ENCODE data around the gene SMARCD1. TPM values are rescaled to one million over a fixed set of nuclear protein-coding genes. Genes with fewer than 3 reads are reported as not detected.

SMARCD1 gene
- total RNA-seq, 2 donors from 2014 or later = 29.6 to 35.5 TPM

DNA sequence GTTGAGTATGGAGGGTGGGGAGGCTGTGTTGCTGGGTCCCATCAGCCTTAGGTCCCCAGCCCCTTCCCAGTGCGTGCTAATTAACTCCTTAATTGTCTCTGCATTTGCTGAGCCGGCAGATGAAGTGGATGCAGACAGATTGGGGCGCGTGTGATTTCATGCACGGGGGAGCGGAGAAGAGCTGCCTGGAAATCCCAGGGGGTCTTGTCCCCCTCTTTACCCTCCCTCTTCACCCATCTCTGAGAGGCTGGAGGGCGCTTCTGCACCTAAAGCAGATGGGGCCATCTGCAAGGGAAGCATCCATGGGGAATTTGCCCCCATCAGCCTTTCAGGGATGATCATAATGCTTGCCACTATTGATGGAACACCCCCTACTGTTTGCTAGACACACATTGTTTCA lies 32.2 kb upstream of the SMARCD1 start:
- peaks cover 0 to 34% of the 10 kb centered on the region in 2 donors for H3K4me1 ChIP-seq
- no peak overlapping the region for H3K27ac ChIP-seq
- no peaks in the 10 kb centered on the region for H3K36me3 ChIP-seq
- TF ChIP-seq, protein P1, sequence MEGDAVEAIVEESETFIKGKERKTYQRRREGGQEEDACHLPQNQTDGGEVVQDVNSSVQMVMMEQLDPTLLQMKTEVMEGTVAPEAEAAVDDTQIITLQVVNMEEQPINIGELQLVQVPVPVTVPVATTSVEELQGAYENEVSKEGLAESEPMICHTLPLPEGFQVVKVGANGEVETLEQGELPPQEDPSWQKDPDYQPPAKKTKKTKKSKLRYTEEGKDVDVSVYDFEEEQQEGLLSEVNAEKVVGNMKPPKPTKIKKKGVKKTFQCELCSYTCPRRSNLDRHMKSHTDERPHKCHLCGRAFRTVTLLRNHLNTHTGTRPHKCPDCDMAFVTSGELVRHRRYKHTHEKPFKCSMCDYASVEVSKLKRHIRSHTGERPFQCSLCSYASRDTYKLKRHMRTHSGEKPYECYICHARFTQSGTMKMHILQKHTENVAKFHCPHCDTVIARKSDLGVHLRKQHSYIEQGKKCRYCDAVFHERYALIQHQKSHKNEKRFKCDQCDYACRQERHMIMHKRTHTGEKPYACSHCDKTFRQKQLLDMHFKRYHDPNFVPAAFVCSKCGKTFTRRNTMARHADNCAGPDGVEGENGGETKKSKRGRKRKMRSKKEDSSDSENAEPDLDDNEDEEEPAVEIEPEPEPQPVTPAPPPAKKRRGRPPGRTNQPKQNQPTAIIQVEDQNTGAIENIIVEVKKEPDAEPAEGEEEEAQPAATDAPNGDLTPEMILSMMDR (IDR thresholded peaks at IDR 0.05) = no peak
- H3K9me3 ChIP-seq = no peaks in the 10 kb centered on the region
- no peak overlapping the region for H3K4me3 ChIP-seq
- no peak for DNase-seq (ENCODE audit: low spot score)
- no peaks in the 10 kb centered on the region for H3K27me3 ChIP-seq

DNA sequence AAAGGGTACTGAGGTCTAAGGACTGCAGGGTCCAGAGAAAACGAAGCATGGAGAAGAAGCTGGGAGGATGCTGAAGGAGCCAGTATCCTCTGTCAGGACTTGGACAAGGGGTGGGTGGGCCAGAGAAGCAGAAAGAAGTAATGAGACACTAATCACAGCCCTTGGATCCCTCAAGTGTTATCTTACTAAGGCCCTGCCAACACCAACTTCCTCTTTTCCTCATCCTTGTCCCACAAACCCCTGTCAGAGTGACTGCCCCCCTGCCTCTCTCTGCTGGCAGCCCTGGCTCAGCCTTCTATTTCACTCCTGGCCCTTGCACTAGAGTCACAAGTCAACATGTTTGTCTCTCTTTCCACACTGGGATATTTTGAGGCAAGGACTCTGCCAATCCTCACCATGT lies 31.6 kb upstream of the SMARCD1 start:
- H3K36me3 ChIP-seq = no peaks in the 10 kb centered on the region
- H3K9me3 ChIP-seq = no peaks in the 10 kb centered on the region
- H3K27ac ChIP-seq = no peak overlapping the region
- DNase-seq (ENCODE audit: low spot score) = no peak
- H3K4me1 ChIP-seq = peaks cover 0 to 34% of the 10 kb centered on the region in 2 donors
- no peaks in the 10 kb centered on the region for H3K27me3 ChIP-seq
- no peak overlapping the region for H3K4me3 ChIP-seq
- TF ChIP-seq, protein P1 (IDR thresholded peaks at IDR 0.05) = no peak

DNA sequence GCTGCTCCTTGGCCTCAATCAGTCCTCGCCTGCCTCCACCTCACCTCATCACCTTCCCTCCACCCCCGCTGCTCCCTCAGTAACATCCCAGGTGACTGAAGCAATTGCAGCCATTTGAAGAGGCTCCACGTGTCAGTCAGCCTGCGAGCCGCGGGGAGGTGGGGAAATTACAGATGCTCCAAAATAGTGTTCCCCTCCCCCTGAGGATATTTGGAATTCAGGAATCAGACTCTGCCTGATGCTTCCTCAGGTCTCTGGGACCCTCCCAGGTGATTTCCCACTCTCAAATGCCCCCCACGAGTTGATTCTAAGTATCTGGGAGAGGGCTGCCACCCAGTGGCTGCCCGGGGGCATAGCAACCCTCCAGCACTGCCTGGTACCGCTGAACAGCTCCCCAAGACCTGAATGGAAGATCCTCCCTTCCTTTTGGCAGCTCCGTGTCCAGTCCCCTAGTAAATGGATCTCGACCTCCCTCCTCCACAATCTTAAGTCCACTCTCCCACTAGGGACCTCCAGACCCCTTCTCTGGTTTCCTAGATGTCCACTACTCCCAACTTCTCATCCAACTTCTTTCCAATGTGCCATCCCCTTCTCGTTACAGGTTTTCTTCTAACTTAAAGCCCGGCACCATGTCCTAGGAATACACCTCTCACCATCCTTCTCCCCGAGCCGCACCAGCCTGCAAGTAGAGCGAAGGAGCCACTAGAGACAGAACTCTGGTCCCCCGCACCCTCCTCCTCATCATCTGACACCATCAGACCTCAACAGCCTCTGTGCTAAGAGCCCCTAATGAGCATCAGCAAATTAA lies 29.1 kb upstream of the SMARCD1 start:
- DNase-seq (ENCODE audit: low spot score) = no peak
- H3K4me3 ChIP-seq = no peak overlapping the region
- TF ChIP-seq, protein P1 (IDR thresholded peaks at IDR 0.05) = peak; percentile 92 to 98
- H3K9me3 ChIP-seq = no peaks in the 10 kb centered on the region
- H3K36me3 ChIP-seq = no peaks in the 10 kb centered on the region
- H3K27ac ChIP-seq = no peak overlapping the region
- H3K27me3 ChIP-seq = no peaks in the 10 kb centered on the region
- H3K4me1 ChIP-seq = peaks cover 0 to 20% of the 10 kb centered on the region in 2 donors

DNA sequence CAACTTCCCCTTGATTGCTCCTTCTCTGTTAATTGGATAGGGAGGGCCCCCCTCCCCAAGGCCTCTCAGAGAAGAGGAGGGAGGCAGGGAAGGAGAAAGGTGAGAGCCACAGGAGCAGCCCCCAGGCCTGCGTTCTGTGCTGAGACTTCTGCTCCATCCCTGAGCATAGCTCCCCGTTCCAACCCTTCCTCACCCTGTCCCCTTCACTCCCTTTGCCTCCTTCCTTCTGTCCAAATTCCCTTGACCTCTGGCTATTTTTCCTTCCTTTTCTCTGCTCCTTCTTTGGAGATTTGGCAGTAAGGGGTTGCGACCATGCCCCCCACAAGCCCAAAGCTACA lies 28.5 kb upstream of the SMARCD1 start:
- no peak overlapping the region for H3K27ac ChIP-seq
- no peak for DNase-seq (ENCODE audit: low spot score)
- no peaks in the 10 kb centered on the region for H3K27me3 ChIP-seq
- TF ChIP-seq, protein P1 (IDR thresholded peaks at IDR 0.05) = no peak
- no peaks in the 10 kb centered on the region for H3K36me3 ChIP-seq
- peaks cover 0 to 18% of the 10 kb centered on the region in 2 donors for H3K4me1 ChIP-seq
- H3K4me3 ChIP-seq = peak overlapping the region in 1 of 2 donors; percentile 66
- H3K9me3 ChIP-seq = no peaks in the 10 kb centered on the region

DNA sequence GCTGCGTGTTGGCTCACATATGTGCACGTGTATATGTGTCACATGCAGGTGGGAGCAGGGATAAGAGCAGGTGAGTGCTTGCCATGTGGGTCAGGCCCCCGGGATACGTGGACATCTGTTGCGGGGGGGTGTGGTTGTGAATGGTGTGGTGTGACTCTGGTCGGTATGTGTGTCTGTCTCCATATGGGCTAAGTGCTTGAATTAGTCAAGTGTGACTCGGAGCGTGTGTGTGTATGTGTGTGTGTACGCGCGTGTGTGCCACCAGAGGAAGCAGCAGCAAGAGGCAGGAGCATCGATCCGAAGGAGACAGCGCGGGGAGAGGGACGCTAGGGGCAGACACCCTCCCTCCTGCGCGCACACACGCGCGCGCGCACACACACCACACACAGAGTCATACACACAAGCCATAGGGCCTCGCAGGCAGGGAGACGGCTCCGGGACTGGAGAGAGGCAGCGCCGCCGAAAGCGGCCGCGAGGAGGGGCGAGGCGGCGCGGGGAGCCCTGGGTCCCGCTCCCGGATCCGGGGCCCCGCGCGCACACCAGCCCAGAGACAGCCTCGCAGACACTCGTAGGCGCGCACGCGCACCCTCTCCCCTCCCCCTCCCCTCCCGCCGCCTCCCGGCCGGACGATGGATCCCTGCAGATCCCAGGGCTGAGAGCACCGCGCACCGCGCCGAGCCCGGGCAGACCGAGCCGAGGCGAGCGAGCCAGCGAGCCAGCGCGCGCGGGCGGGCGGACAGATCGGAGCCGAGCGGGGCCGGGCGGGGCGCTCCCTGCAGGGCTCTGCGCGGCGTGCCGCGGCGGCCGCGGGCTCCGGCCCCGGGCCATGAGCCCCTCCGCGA lies 27.9 kb upstream of the SMARCD1 start, which contains the start of gene ASIC1:
Gene ASIC1, plus strand, starts transcription at position 597 of the 842 bp plus-strand sequence. CDS start 1,171 bp downstream, outside the sequence.
- H3K27me3 ChIP-seq = no peaks in the 10 kb centered on the region
- H3K9me3 ChIP-seq = no peaks in the 10 kb centered on the region
- peaks cover 0 to 18% of the 10 kb centered on the region in 2 donors for H3K4me1 ChIP-seq
- no peaks in the 10 kb centered on the region for H3K36me3 ChIP-seq
- DNase-seq (ENCODE audit: low spot score) = no peak
- TF ChIP-seq, protein P1 (IDR thresholded peaks at IDR 0.05) = peak in 1 of 2 donors; percentile 35
- peak within 1 kb of the TSS; percentile 41 to 66 for H3K4me3 ChIP-seq
- H3K27ac ChIP-seq = peak within 1 kb of the TSS; percentile 9 to 46
